ENCODE data around the gene CHST15.

The CHST15 gene

DNA sequence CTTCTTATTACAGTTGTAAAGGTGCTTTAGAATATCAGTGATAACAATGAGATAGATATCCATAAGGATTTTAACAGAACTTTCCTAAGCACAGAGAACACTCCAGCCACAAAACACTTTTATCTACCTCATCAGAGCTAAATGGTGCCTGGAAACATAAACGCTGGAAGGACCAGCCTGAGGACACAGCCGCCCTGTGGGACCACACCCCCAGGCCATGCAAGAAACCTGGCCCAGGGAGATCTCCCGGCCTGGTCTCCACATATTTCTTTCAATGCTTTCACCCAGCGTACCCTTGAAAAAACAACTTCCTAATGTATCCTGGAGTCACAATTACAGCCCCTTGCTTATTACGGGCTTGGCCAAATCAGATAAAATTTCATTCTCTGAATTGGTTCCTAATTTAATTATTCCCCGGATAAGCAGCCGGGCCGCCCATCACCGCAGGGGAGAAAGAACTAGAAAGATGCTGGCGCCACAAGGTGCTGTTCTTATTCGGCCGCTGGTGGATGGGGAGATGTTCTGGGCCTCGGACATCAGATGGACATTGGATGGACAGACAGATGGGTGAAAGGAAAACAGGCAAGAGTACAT lies 11.8 kb downstream of the CHST15 start:
- no peak for DNase-seq (ENCODE audit: low read depth)

DNA sequence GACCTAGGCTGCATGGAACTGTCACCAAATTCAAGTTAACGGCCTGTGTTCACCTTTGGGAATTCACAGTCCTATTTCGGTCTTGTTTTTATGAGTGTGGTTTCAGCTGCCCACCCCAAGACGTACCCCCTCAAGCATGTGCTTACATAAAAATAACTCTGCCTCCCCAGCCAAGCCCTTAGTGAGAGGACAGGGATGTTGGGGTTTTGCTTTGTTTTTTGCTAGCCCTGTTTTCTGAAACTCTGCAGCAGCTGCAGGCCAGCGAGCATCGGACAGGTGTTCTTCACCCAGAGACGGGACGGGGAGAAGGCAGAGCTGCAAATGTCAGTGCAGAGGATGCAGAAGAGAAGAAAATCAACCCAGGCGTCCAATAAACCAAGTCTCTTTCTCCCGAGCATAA lies 13.5 kb downstream of the CHST15 start:
- no peak for DNase-seq (ENCODE audit: low read depth)

- DNase-seq (ENCODE audit: low read depth) = no peak
Measured at GRCh38 chr10:124078714-124079113, 14.7 kb downstream of the CHST15 start.

DNA sequence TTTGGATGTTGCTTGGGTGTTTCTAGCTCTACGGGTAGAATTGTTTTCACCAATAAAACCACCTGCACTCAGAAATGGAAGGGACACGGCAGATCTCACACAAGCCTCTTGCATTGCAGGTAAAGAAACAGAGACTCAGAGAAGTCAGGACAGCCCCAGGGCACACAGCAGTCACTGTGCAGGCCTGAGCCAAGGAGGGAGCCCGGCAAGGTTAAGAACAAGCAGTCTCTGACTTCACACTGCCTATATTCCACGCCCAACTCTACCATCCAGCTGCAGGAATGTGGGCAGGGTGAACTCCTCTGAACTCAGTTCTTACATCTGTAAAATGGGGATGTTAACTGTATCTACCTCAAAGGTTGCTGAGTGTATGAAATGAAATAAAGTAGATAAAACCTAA lies 15.4 kb downstream of the CHST15 start:
- no peak for DNase-seq (ENCODE audit: low read depth)

GRCh38 chr10:124077208-124077993 lies 16.0 kb downstream of the CHST15 start:
- DNase-seq (ENCODE audit: low read depth) = no peak

DNA sequence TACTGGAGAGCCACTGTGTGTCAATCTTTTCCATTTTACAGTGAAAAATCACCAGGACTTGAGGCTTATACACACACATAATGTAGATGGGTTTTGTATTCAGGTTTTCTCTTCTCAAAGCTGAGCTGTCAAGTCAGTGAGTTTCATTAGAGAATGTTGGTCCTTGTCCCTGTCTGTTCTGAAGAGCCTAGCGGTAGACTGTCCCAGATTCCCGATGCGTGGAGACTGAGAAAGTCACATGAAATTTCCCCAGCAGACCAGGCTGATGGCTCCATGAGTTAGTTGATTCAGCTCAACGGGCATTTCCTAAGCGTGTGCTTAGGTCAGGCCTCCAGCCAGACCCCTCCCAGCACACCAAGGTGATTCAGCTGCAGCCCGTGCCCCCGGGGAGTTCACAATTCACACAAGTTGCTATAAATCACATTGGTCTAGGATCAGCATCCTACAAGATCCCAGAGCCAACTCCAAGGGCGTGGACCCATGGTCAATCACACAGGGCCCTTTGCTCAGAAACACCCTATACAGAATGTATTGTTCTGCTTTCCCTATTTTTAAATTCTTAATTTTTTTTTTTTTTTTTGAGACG lies 17.2 kb downstream of the CHST15 start:
- DNase-seq (ENCODE audit: low read depth) = no peak

- no peak for DNase-seq (ENCODE audit: low read depth)
Measured at GRCh38 chr10:124075231-124075955, 18.0 kb downstream of the CHST15 start.

DNA sequence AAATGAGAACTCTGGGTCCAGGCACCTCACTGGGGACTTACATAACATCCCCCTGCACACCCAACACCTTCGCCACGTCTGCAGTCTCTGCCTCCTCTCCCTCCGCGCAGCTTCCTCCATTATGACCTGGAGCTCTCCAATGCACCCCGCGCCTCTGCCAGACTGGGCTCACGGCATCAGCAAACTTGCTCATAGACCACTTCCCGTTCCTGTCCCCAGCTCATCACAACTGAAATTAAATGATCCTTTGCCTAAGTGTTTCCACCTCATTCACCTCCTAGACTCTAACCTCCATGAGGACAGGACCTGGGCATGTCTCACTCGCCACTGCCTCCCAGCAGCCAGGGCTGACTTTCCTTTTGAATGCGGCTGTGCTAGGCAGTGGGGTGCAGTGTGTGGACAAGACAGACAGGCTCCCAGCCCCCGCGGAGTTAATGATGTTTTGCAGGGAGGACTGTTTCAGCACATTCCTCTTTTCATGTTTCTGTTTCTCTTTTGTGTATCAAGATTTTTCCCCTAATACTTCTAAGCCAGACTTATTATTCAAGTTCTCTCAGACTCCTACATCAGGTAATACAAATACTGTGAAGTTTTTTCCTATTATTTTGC lies 18.8 kb downstream of the CHST15 start:
- no peak for DNase-seq (ENCODE audit: low read depth)

DNA sequence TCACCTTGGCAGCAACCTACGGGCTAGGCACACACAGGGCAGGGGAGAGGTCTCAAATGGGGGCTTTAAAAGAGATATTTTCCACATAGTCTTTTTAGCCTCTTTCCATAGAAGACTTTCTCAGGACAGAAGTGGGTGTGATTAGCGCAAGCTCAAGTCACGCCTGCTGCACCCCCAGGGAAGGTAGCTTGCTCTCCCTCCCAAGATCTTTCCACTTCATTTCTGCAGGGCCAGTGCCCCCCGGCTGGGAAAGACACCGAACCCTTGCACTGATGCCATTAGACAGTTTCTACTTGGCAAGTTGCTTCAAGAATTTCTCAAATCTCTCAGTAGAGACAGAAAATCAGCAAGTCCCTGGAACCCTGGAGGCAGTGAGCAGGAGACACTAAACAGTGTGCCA lies 19.4 kb downstream of the CHST15 start:
- DNase-seq (ENCODE audit: low read depth) = no peak

DNA sequence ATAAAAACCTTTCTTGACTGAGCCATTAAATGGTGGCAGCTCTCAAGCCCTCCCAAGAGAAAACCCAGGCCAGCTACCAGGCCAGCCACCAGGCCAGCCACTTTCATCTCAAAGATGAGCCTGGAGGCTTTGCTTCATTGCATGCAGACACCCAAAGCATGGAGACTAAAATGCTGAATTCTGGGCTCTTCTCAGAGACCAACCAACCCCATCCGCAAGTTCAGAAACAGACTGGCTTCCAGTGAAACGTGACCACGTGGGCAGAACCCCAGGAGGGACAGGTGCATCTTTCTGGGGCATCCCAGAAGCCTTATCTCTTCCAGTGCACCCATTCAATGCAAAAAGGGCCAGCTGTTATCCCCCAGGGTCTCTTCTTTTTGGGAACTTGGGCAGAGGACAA lies 20.9 kb downstream of the CHST15 start:
- no peak for DNase-seq (ENCODE audit: low read depth)

DNA sequence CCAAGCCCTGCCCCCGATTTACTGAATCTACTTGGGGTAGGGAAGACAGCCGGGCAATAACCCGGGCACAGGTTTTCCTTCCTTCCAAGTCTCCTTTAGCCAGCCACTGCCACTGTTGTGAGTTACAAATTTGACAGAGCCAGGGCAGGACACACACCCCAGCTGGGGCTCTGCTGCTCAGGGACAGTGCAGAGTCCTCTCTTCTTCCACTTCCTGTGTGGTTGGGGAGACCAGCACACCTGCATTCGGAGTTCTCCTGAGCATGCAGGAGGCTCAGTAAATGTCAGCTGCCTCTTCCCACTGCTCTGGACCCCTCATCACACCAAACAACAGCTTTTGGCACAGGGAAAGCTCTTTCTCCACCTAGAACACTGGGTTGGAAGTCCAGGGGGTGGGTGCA lies 21.3 kb downstream of the CHST15 start:
- DNase-seq (ENCODE audit: low read depth) = no peak

GRCh38 chr10:124071141-124071540 lies 22.3 kb downstream of the CHST15 start:
- no peak for DNase-seq (ENCODE audit: low read depth)

GRCh38 chr10:124070666-124071065 lies 22.7 kb downstream of the CHST15 start:
- no peak for DNase-seq (ENCODE audit: low read depth)

DNA sequence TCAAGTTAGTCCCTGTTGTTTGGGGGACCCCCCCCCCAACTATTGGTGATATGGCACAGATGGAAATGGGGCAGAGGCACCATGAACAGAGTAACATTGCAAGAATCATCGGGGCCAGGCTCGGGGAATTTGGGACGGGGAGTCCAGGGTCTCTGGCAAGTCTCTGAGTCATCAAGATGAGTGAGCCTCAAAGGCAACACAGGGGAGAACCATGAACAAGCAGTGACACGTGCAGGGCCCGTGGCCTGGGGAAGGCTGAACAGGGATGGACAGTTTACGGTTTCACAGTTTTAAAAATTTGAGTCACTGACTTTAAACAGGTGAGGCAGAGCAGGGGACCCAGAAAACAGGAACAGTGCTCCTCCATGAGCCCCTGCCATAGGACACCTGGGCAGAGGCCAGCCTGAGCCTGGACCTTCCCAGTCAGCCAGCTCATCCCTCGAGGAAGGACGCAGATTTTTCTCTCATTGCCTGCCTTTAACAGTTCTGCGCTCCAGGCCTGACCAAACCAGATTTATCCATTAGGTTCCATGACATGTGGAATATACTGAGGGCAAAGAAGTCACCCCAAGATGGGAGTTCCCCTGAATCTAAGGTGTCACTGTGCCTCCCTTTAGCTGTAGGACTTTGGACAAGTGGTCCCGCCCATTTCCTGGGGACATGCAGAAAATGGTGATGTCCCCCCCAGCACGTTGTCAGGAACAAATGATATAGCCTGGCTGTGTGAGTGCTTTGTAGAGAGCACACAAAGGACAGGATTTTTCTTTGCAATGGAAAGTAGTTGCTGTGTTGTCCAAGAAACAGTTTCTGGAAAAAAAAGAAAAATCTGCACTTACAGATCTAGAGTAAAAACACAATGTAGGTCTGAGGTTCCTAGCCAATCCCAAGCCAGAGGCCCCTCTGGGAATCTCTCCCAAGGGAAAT lies 23.8 kb downstream of the CHST15 start:
- no peak for DNase-seq (ENCODE audit: low read depth)

- DNase-seq (ENCODE audit: low read depth) = no peak
Measured at GRCh38 chr10:124068929-124069328, 24.5 kb downstream of the CHST15 start.

GRCh38 chr10:124067825-124068400 lies 25.5 kb downstream of the CHST15 start:
- no peak for DNase-seq (ENCODE audit: low read depth)

DNA sequence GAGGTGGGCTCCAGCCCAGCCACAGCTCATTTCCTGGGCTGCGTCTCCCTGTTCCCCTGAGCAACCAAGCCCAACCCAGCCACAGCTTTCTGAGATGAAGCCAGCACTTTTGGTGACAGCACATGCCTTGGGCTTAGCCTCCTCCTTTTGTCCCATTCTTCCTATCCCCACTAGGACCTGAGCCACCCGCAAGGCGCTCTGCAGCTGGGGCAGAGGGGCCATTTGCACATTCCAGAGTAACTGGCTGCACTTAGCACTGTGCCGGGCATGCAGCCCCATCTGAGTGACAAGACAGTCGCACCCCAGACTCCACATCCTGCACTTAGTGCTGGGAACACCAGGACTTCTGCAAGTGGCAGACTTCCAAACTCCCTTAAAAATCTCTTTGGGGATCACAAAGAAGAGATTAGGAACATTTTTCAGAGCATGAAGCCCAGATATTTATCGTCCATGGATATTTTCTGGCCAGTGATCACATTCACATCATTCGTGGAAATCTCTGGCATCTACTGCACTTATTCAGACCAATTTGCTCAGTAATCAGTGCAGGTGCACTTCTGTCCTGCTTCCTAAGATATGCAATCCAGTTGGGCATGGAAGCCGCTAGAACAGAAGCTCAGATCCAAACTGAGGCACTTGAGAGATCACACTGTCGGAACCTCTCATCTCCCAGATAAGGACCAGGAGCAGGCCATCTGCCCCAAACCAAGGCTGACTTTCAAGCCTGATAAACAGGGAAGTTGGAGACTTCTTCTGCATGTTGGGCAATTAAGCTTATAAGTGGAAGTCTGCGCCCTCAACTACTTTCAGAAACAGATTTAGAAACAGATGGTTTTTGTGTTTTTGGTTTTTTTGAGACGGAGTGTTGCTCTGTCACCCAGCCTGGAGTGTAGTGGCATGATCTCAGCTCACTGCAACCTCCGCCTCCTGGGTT lies 26.4 kb downstream of the CHST15 start:
- no peak for DNase-seq (ENCODE audit: low read depth)

DNA sequence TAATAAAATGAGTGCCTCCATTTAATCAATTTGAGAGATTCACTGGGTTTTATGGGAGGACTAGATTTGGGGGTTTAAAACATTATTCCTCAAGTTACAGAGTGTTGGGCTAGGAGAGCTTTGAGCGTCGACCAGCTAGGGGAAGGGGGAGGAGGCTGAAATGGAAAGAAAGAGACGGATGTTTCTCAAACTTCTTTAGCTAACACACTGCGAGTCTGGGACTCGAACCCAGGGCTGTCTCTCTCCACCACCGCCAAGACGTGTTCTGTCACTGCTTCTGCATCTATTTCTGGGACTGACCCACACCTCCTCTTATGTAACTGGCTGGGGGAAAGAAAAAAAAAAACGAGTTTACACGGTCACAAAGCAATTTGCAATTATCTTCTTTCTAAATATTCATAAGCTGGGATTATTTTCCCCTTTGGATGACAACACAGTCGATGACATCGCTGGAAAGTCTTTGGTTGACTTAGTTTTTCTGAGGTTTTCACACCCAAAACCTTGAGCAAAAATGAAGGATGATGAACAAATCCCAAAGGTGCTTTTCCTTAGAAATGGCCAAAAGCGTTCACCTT lies 27.2 kb downstream of the CHST15 start:
- DNase-seq (ENCODE audit: low read depth) = no peak

DNA sequence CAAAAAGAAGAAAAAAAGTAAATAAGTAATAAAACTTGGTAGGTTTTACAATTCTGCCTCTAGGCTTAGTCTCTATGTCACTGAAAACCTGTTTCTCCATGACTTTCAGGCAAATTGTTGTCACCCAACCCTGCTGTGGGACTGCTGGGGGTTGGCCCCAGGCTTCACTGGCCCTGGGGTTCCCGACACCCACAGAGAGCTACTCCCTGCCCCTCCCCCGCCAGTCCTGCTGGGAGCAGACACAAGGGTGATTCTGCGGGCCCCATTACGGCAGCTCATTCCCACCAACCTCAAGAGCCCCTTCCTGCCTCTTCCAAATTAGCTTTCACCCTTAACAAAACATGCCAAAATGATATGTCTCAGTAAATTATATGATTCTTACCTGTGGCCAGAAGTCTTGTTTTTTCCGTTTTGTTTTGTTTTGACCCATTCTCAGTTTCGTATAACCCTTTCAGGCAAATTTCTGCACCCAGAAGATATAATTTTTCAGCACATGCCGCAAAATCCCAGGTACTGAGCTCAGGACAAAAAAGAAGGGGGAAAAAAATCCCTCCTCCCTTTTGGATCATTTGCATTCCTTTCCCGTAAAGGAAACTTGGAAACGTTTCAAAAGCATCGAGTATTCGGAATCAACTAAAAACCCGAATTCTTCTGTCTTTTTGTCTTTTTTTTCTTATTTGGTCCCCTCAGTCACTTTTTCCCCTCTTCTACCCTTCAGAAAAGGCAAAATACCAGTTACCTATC lies 27.8 kb downstream of the CHST15 start:
- DNase-seq (ENCODE audit: low read depth) = no peak
